Activated CD4-positive, alpha-beta T cell treated with anti-CD3 and anti-CD28 coated beads, Interleukin-2, amount 50 U/mL, for 24 hours (primary cell): Measurements from ENCODE around the gene TCHH.
"Not testable (repeated sequence)": the region's sequence is repeated elsewhere in the genome, so short reads cannot be mapped to it uniquely, and the experiment has no call there.

Source experiments
- DNase-seq, 2 donors: peaks; one replicate each; pipeline ENCODE4 v3.0.0-alpha.2; 2020; ENCODE audit warnings: low read depth in 1 of 2, low spot score in 1 of 2

The TCHH gene

GRCh38 chr1:152115344-152115743 lies at the start of gene TCHH:
TCHH (minus strand) TSS chr1:152115444; CDS start chr1:152114080, 1,364 bp downstream.
- no peak for DNase-seq

GRCh38 chr1:152164517-152165136 lies 49.4 kb upstream of the TCHH start:
- DNase-seq = no peak

- DNase-seq = no peak
Measured at GRCh38 chr1:152162792-152163463, 47.7 kb upstream of the TCHH start.

- no peak for DNase-seq
Measured at GRCh38 chr1:152160576-152160975, 45.3 kb upstream of the TCHH start.

- DNase-seq = no peak
Measured at GRCh38 chr1:152159144-152159543, 43.9 kb upstream of the TCHH start, which contains the start of gene RPTN. RPTN (minus strand) TSS chr1:152159228; CDS start chr1:152157889, 1,339 bp downstream.

GRCh38 chr1:152153996-152154395 lies 38.8 kb upstream of the TCHH start:
- DNase-seq = no peak

- DNase-seq = no peak
Measured at GRCh38 chr1:152151646-152152045, 36.4 kb upstream of the TCHH start.

- no peak for DNase-seq
Measured at GRCh38 chr1:152148981-152149380, 33.7 kb upstream of the TCHH start.

GRCh38 chr1:152148051-152148450 lies 32.8 kb upstream of the TCHH start:
- no peak for DNase-seq

- DNase-seq = no peak
Measured at GRCh38 chr1:152145769-152146168, 30.5 kb upstream of the TCHH start.

GRCh38 chr1:152144674-152145183 lies 29.5 kb upstream of the TCHH start:
- DNase-seq = not testable (repeated sequence)

- DNase-seq = no peak
Measured at GRCh38 chr1:152143150-152143887, 28.1 kb upstream of the TCHH start.

- no peak for DNase-seq
Measured at GRCh38 chr1:152141971-152142584, 26.8 kb upstream of the TCHH start.

- no peak for DNase-seq
Measured at GRCh38 chr1:152137215-152137614, 22.0 kb upstream of the TCHH start.

GRCh38 chr1:152130186-152130585 lies 14.9 kb upstream of the TCHH start:
- no peak for DNase-seq

- no peak for DNase-seq
Measured at GRCh38 chr1:152127673-152128072, 12.4 kb upstream of the TCHH start.

GRCh38 chr1:152125834-152126443 lies 10.7 kb upstream of the TCHH start:
- DNase-seq = no peak

- no peak for DNase-seq
Measured at GRCh38 chr1:152118915-152119314, 3.7 kb upstream of the TCHH start.

GRCh38 chr1:152112885-152113432 lies 2.3 kb downstream of the TCHH start:
- DNase-seq = no peak

- no peak for DNase-seq
Measured at GRCh38 chr1:152112101-152112884, 3.0 kb downstream of the TCHH start.
